Measurements from ENCODE around the gene SUPT7L.
"Not testable (repeated sequence)": the region's sequence is repeated elsewhere in the genome, so short reads cannot be mapped to it uniquely, and the experiment has no call there.

Gene SUPT7L

GRCh38 chr2:27663285-27664153 lies at the start of gene SUPT7L, which contains the start of gene SLC4A1AP:
TSS of gene SUPT7L (minus strand) at chr2:27663614. CDS start at chr2:27662192, 1,422 bp downstream.
TSS of gene SLC4A1AP (plus strand) at chr2:27663889. CDS start at chr2:27663915, 26 bp downstream.
- DNase-seq: peak; percentile 76

GRCh38 chr2:27713201-27713600 lies 49.8 kb upstream of the SUPT7L start:
- no peak for DNase-seq

- no peak for DNase-seq
These were observed 49.1 kb upstream of the SUPT7L start for GRCh38 chr2:27712522-27712921.

- DNase-seq: no peak
These were observed 48.4 kb upstream of the SUPT7L start for GRCh38 chr2:27711804-27712203.

- no peak for DNase-seq
These were observed 47.4 kb upstream of the SUPT7L start for GRCh38 chr2:27710640-27711430.

- DNase-seq: no peak
These were observed 46.7 kb upstream of the SUPT7L start for GRCh38 chr2:27709960-27710575.

GRCh38 chr2:27709326-27709725 lies 45.9 kb upstream of the SUPT7L start:
- DNase-seq: no peak

GRCh38 chr2:27708666-27709065 lies 45.3 kb upstream of the SUPT7L start:
- no peak for DNase-seq

- no peak for DNase-seq
These were observed 44.8 kb upstream of the SUPT7L start for GRCh38 chr2:27708257-27708654.

GRCh38 chr2:27707462-27708256 lies 44.2 kb upstream of the SUPT7L start:
- DNase-seq: no peak

- no peak for DNase-seq
These were observed 42.6 kb upstream of the SUPT7L start for GRCh38 chr2:27705851-27706622.

- DNase-seq: no peak
These were observed 41.0 kb upstream of the SUPT7L start for GRCh38 chr2:27704342-27704876.

- peak; percentile 83 for DNase-seq
These were observed 40.4 kb upstream of the SUPT7L start for GRCh38 chr2:27703638-27704341.

- DNase-seq: no peak
These were observed 38.9 kb upstream of the SUPT7L start for GRCh38 chr2:27702302-27702701.

GRCh38 chr2:27701676-27702075 lies 38.3 kb upstream of the SUPT7L start:
- DNase-seq: no peak

GRCh38 chr2:27697660-27698059 lies 34.2 kb upstream of the SUPT7L start:
- no peak for DNase-seq

- no peak for DNase-seq
These were observed 26.6 kb upstream of the SUPT7L start for GRCh38 chr2:27690052-27690451.

- DNase-seq: no peak
These were observed 26.0 kb upstream of the SUPT7L start for GRCh38 chr2:27689424-27689823.

GRCh38 chr2:27687232-27687631 lies 23.8 kb upstream of the SUPT7L start:
- no peak for DNase-seq

- DNase-seq: no peak
These were observed 22.2 kb upstream of the SUPT7L start for GRCh38 chr2:27685577-27685976.

GRCh38 chr2:27685006-27685405 lies 21.6 kb upstream of the SUPT7L start:
- DNase-seq: not testable (repeated sequence)

Measured in RPMI8226 (cell line).